ENCODE measurements around the gene TAPT1. TPM values are rescaled to one million over a fixed set of nuclear protein-coding genes. Genes with fewer than 3 reads are reported as not detected.
"Not testable (repeated sequence)": the region's sequence is repeated elsewhere in the genome, so short reads cannot be mapped to it uniquely, and the experiment has no call there.

The TAPT1 gene
- total and polyA plus RNA-seq, 2 of the 13 experiments (the other 11 are each of a cell fraction or from before 2014, with no cell fraction given), result 24.5 to 25.3 TPM

GRCh38 chr4:16144913-16145312 lies 81.4 kb downstream of the TAPT1 start:
- Histone ChIP-seq H3K9me3 (ENCODE audit: low read length) (peaks cover 19% of the 10 kb centered on the region; the same call in 1 of the 2 replicates), H3K4me1 (ENCODE audit: insufficient read depth, low read length) (peaks cover 33% of the 10 kb centered on the region)
- BruUV-seq (replicated peaks); intact Hi-C loops (cut with micrococcal nuclease; ENCODE audit: unreplicated experiment); H3K4me3 ChIP-seq (replicated peaks in 1 of 3; ENCODE audit: insufficient read depth in 1 of 3, low read depth in 2 of 3, low read length in 3 of 3); H4K20me1 ChIP-seq (ENCODE audit: insufficient read depth, low read length); H2AFZ ChIP-seq (ENCODE audit: low read length); FAIRE-seq; H3K27me3 ChIP-seq (ENCODE audit: control insufficient read depth in 1 of 2, insufficient read depth in 2 of 2, low read length in 2 of 2); ATAC-seq; H3K79me2 ChIP-seq (ENCODE audit: insufficient read depth, low read length); H3K36me3 ChIP-seq (replicated peaks in 1 of 2; ENCODE audit: control insufficient read depth in 1 of 2, insufficient read depth in 2 of 2, low read length in 2 of 2); in situ Hi-C loops (cut with HindIII; ENCODE audit: extremely low pct_ligation_motif_present, low pct_unique_long_range_greater_than_20kb); H3K4me2 ChIP-seq (ENCODE audit: low read depth, low read length); POLR2A ChIA-PET; H3K27ac ChIP-seq (ENCODE audit: extremely low read length, insufficient read depth, low read length); CTCF ChIA-PET (ENCODE audit: low intra/inter-chr PET ratio, low total read pairs); DNase-seq (ENCODE audit: low spot score); H3K9ac ChIP-seq (ENCODE audit: insufficient read depth, low read depth, low read length): not testable (repeated sequence)
- WGBS (ENCODE audit: low lambda C conversion rate), result 82% methylated on average over 9 of the region's 9 CpGs

GRCh38 chr4:16142598-16143310 lies 83.5 kb downstream of the TAPT1 start:
- ChIA-PET CTCF (ENCODE audit: low intra/inter-chr PET ratio, low total read pairs) (no interaction called here), POLR2A (interaction anchor here (3.1 kb wide), 1 partner anchor 13 kb away, joined by 15 read pairs; no protein-coding TSS in a partner anchor)
- DNase-seq (ENCODE audit: low spot score) (no peak), FAIRE-seq (no peak), ATAC-seq (no peak)
- Histone ChIP-seq H3K27me3 (ENCODE audit: control insufficient read depth in 1 of 2, insufficient read depth in 2 of 2, low read length in 2 of 2) (no peaks in the 10 kb centered on the region), H3K36me3 (replicated peaks in 1 of 2; ENCODE audit: control insufficient read depth in 1 of 2, insufficient read depth in 2 of 2, low read length in 2 of 2) (no peaks in the 10 kb centered on the region), H3K27ac (ENCODE audit: extremely low read length, insufficient read depth, low read length) (no peak overlapping the region), H3K9me3 (ENCODE audit: low read length) (peaks cover 19% of the 10 kb centered on the region; the same call in 1 of the 2 replicates), H4K20me1 (ENCODE audit: insufficient read depth, low read length) (no peaks in the 10 kb centered on the region), H2AFZ (ENCODE audit: low read length) (no peak overlapping the region), H3K4me2 (ENCODE audit: low read depth, low read length) (no peak overlapping the region), H3K4me1 (ENCODE audit: insufficient read depth, low read length) (peaks cover 55% of the 10 kb centered on the region), H3K4me3 (replicated peaks in 1 of 3; ENCODE audit: insufficient read depth in 1 of 3, low read depth in 2 of 3, low read length in 3 of 3) (no peak overlapping the region), H3K9ac (ENCODE audit: insufficient read depth, low read depth, low read length) (no peak overlapping the region), H3K79me2 (ENCODE audit: insufficient read depth, low read length) (no peaks in the 10 kb centered on the region)
- BruUV-seq (replicated peaks), result no TSS peak
- intact Hi-C loops (cut with micrococcal nuclease; ENCODE audit: unreplicated experiment) (no loop called here), in situ Hi-C loops (cut with HindIII; ENCODE audit: extremely low pct_ligation_motif_present, low pct_unique_long_range_greater_than_20kb) (no loop called here)
- TF ChIP-seq NR2F6 (IDR thresholded peaks at IDR 0.05) (no peak), NR2F6 (CRISPR knock-in tag; IDR thresholded peaks at IDR 0.05) (no peak), JUND (CRISPR knock-in tag; IDR thresholded peaks at IDR 0.05) (no peak)
- 83% methylated on average over 5 of the region's 5 CpGs for WGBS (ENCODE audit: low lambda C conversion rate)

Measured in HepG2 (cell line).